Activated CD4-positive, alpha-beta T cell treated with anti-CD3 and anti-CD28 coated beads for 24 hours (primary cell): ENCODE results near the gene FAM240B.

ENCODE experiments used
- DNase-seq, 2 donors: peaks; one replicate each; pipeline ENCODE4 v3.0.0-alpha.2; 2020; ENCODE audit warnings: low read depth in 2 of 2

Gene FAM240B

GRCh38 chr9:38720083-38720745 is at the start of gene FAM240B:
FAM240B (minus strand) TSS chr9:38720133; CDS start chr9:38703999, 16,134 bp downstream.
- no peak for DNase-seq

GRCh38 chr9:38768351-38768761 is 48.4 kb upstream of the FAM240B start:
- DNase-seq, result no peak

GRCh38 chr9:38765101-38765500 is 45.2 kb upstream of the FAM240B start:
- no peak for DNase-seq

GRCh38 chr9:38761999-38762398 is 42.1 kb upstream of the FAM240B start:
- no peak for DNase-seq

- DNase-seq, result no peak
Observed at GRCh38 chr9:38761339-38761738, 41.4 kb upstream of the FAM240B start.

GRCh38 chr9:38756702-38757101 is 36.8 kb upstream of the FAM240B start:
- no peak for DNase-seq

GRCh38 chr9:38747941-38748340 is 28.0 kb upstream of the FAM240B start:
- DNase-seq, result no peak

GRCh38 chr9:38747067-38747466 is 27.1 kb upstream of the FAM240B start:
- DNase-seq, result no peak

GRCh38 chr9:38746303-38746702 is 26.4 kb upstream of the FAM240B start:
- DNase-seq, result no peak

GRCh38 chr9:38744484-38744883 is 24.6 kb upstream of the FAM240B start:
- no peak for DNase-seq

- DNase-seq, result no peak
Observed at GRCh38 chr9:38737246-38737645, 17.3 kb upstream of the FAM240B start.

- DNase-seq, result no peak
Observed at GRCh38 chr9:38734831-38735230, 14.9 kb upstream of the FAM240B start.

GRCh38 chr9:38733503-38733902 is 13.6 kb upstream of the FAM240B start:
- no peak for DNase-seq

- DNase-seq, result no peak
Observed at GRCh38 chr9:38732885-38733284, 13.0 kb upstream of the FAM240B start.

GRCh38 chr9:38727497-38728001 is 7.6 kb upstream of the FAM240B start:
- DNase-seq, result no peak

GRCh38 chr9:38724754-38725153 is 4.8 kb upstream of the FAM240B start:
- no peak for DNase-seq

- DNase-seq, result no peak
Observed at GRCh38 chr9:38718148-38718547, 1.8 kb downstream of the FAM240B start.

- no peak for DNase-seq
Observed at GRCh38 chr9:38715684-38716083, 4.2 kb downstream of the FAM240B start.

GRCh38 chr9:38713426-38713825 is 6.5 kb downstream of the FAM240B start:
- DNase-seq, result no peak

GRCh38 chr9:38708759-38709158 is 11.2 kb downstream of the FAM240B start:
- no peak for DNase-seq

GRCh38 chr9:38707885-38708637 is 11.9 kb downstream of the FAM240B start:
- no peak for DNase-seq

- no peak for DNase-seq
Observed at GRCh38 chr9:38706493-38706892, 13.4 kb downstream of the FAM240B start.

- no peak for DNase-seq
Observed at GRCh38 chr9:38705917-38706316, 14.0 kb downstream of the FAM240B start.
